Aorta (tissue), 5 donors: Measurements from ENCODE around the gene PCK2. TPM values are rescaled to one million over a fixed set of nuclear protein-coding genes. Genes with fewer than 3 reads are reported as not detected.

Source experiments
- ATAC-seq: fragments of 200-7000 bp; cut with Tn5 transposase; one replicate; pipeline ENCODE4 v1.9.1; 2022; ENCODE audit warnings: moderate library complexity; ENCODE audit not compliant: low FRiP score
- DNase-seq, 2 donors: peaks; one replicate each; pipeline ENCODE4 v3.0.0-alpha.2; 2020
- H3K27ac ChIP-seq, 2 donors: one replicate each; pipeline ENCODE4 v1.5.1; 2013; ENCODE audit warnings: low read length in 2 of 2, mild to moderate bottlenecking in 2 of 2, moderate library complexity in 2 of 2, control low read depth in 1 of 2, inconsistent platforms in 1 of 2, low read depth in 1 of 2
- H3K27me3 ChIP-seq, 2 donors: one replicate each; pipeline ENCODE4 v1.6.1; 2013; ENCODE audit warnings: control low read depth in 1 of 2, low read length in 1 of 2, mild to moderate bottlenecking in 1 of 2, moderate library complexity in 1 of 2; ENCODE audit not compliant: insufficient read depth in 2 of 2, control insufficient read depth in 1 of 2
- H3K36me3 ChIP-seq, 2 donors: one replicate each; pipeline ENCODE4 v1.6.1; 2013; ENCODE audit warnings: control low read depth in 1 of 2, low read length in 1 of 2, mild to moderate bottlenecking in 1 of 2; ENCODE audit not compliant: insufficient read depth in 2 of 2, control insufficient read depth in 1 of 2
- H3K4me1 ChIP-seq, 2 donors: one replicate each; pipeline ENCODE4 v1.6.1; 2013; ENCODE audit warnings: low read length in 2 of 2, control low read depth in 1 of 2, mild to moderate bottlenecking in 1 of 2, moderate library complexity in 1 of 2; ENCODE audit not compliant: insufficient read depth in 2 of 2, control insufficient read depth in 1 of 2
- H3K4me3 ChIP-seq, 2 donors: one replicate each; pipeline ENCODE4 v1.5.1; 2013; ENCODE audit warnings: low read length in 2 of 2, control low read depth in 1 of 2, mild to moderate bottlenecking in 1 of 2
- H3K9me3 ChIP-seq: one replicate; pipeline ENCODE4 v1.6.1; 2013; ENCODE audit warnings: mild to moderate bottlenecking, low read length; ENCODE audit not compliant: control insufficient read depth
- WGBS, 2 donors: extraction: QIAGEN DNeasy Blood & Tissue Kit; methylation state at CpG; one replicate each; pipeline ENCODE4 v1.1.7; 2013; 5-methylcytosine and 5-hydroxymethylcytosine counted together
- intact Hi-C, 2 donors: fragments of 100-400 bp; cut with DNase I; formaldehyde crosslinking; loops; one replicate each; pipeline versions ENCODE4 v1.14.2 to v1.15.0; 2022
- polyA plus RNA-seq, 2 donors: library from polyadenylated mRNA; stranded (reverse); fragments of 200-250 nt; gene quantifications; one replicate each; pipeline ENCODE4 v1.2.3, GENCODE V29; 2013
- total RNA-seq, 2 donors: library from RNA; stranded (reverse); fragmentation: NEBNext Ultra II Directional; extraction: Animal tissue kit (Norgen Biotek cat#: 25700); gene quantifications; one replicate each; pipeline ENCODE4 v1.2.1, GENCODE V29; 2021
- donor health status: healthy with polysubstance abuse.
- donor health status: Bipolar disorder and iron deficiency.
- donor health status: DM: no; HTN: no; CAD: no.
- donor health status: DM: no; HTN: no; CAD: no.
- donor health status: DM: yes; HTN: yes; CAD: no.

Gene PCK2
- total and polyA plus RNA-seq, 4 donors: 14.7 to 82.5 (median 21.1) TPM

DNA sequence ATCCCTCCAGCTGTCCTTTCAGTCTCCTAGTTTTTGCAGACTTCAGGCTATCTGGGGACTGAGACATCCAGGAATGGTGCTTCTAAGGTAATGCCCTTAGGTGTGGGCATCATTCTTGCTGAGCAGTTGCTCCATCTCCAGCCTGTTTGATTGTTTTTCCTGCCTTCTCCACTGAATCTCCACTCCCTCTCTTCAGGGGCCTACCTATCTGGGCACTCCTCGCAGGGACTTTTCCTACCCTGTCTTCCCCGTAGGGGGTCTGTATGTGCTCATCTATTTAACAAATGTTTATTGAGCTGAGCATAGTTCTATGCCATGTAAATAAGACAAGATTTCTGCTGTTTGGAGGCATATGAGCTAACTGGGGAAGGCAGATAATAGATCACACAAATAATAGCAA is 38.9 kb downstream of the PCK2 start:
- Histone ChIP-seq H3K4me1 (no peaks in the 10 kb centered on the region), H3K27me3 (no peaks in the 10 kb centered on the region), H3K9me3 (no peaks in the 10 kb centered on the region), H3K27ac (no peak overlapping the region), H3K36me3 (no peaks in the 10 kb centered on the region), H3K4me3 (no peak overlapping the region)
- DNase-seq (no peak), ATAC-seq (no peak)
- 93 to 94% methylated on average over 2 of the region's 2 CpGs for WGBS, 2 donors
- intact Hi-C loops: loop anchor here in 1 of 2 donors (1.0 kb wide), 1 partner anchor 17 kb away; no protein-coding TSS in a partner anchor

DNA sequence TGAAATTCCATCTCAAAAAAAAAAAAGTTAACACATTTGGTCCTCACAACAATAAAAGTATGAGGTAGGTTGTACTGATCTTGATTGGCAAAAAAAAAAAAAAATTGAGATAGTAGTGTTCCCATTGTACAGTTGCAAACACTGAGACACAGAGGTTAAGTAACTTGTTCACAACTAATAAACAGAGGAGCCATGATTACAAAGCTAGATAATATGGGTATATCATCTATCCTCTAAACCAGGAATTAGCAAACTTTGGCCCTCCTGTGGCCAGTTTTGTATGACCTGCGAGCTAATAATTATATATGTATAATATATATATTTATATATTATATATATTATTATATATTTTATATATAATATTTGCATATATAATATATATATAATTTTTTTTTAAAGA is 39.6 kb downstream of the PCK2 start:
- Histone ChIP-seq H3K27ac (no peak overlapping the region), H3K9me3 (no peaks in the 10 kb centered on the region), H3K27me3 (no peaks in the 10 kb centered on the region), H3K36me3 (no peaks in the 10 kb centered on the region), H3K4me3 (no peak overlapping the region), H3K4me1 (no peaks in the 10 kb centered on the region)
- 96 to 97% methylated on average over 1 of the region's 1 CpG for WGBS, 2 donors
- DNase-seq: no peak
- ATAC-seq: no peak
- intact Hi-C loops: loop anchor here in 1 of 2 donors (1.0 kb wide), 1 partner anchor 17 kb away; no protein-coding TSS in a partner anchor

DNA sequence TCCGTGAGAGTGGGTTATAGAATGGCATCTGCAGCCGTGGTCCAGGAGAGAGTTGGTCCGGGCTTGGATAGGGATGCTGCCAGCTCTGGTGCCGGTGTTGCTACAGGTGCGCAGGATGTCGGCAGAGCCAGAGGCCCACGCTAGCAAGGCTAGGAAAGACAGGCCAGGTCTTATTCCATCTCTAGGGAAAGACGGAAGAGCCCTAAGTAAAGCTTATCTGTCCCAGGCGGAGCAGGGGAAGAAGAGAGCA is 41.4 kb downstream of the PCK2 start:
- no peak for DNase-seq
- no peaks in the 10 kb centered on the region for H3K36me3 ChIP-seq
- intact Hi-C loops: no loop called here
- H3K9me3 ChIP-seq: no peaks in the 10 kb centered on the region
- H3K4me3 ChIP-seq: peak overlapping the region; percentile 36 to 92
- peak; percentile 1 for ATAC-seq
- H3K4me1 ChIP-seq: no peaks in the 10 kb centered on the region
- no peaks in the 10 kb centered on the region for H3K27me3 ChIP-seq
- 2% methylated on average over 9 of the region's 9 CpGs for WGBS, 2 donors
- peak overlapping the region in 1 of 2 donors; percentile 26 for H3K27ac ChIP-seq

DNA sequence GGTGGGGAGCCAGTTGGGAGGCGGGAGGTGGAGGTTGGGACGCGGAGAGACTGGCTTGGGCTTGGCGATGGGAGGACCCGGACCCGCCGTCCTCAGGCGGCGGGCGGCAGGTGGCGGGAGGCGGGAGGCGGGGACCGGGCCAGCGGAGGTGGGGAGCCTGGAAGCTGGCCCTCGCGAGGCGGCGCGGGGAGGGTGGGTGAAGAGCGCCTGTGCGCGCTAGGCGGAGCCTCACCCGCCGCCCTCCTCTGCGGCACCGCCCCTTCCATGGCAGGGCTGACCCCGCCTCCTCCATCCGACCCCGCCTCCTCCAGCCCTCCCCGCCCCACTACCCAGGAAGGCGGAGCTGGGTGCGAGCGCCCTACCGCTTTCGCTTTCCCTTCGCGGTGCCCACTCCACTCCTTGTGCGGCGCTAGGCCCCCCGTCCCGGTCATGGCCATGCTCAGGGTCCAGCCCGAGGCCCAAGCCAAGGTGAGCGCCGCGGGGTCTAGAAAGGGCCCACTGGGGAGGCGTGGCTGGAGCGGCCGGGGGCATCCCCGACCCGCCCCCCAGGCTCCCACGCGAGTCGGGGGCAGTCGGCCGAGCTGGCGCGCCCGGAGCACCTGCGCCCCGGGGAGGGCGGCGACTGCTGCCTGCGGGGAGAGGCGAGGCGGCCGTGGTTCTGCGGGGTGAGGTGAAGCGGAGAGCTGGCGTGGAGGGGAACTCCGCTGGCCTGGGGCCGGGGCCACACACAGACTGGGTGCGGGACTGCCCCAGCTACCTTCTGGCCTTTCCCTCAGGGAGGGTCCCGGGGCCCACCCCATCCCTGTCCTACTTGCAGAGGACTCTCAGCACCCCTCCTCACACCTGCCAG is 41.9 kb downstream of the PCK2 start, which contains the start of gene PSME1:
TSS of gene PSME1 (plus strand) at position 361 of the 850 bp plus-strand sequence. CDS start at position 430, 69 bp downstream.
- H3K27ac ChIP-seq: peak within 1 kb of the TSS in 1 of 2 donors; percentile 26
- no peaks in the 10 kb centered on the region for H3K36me3 ChIP-seq
- WGBS, 2 donors: 0 to 1% methylated on average over 39 to 75 of the region's 75 CpGs
- no peaks in the 10 kb centered on the region for H3K9me3 ChIP-seq
- peak; percentile 99 for ATAC-seq
- H3K27me3 ChIP-seq: no peaks in the 10 kb centered on the region
- peak; percentile 96 to 98 for DNase-seq
- no peaks in the 10 kb centered on the region for H3K4me1 ChIP-seq
- H3K4me3 ChIP-seq: peak within 1 kb of the TSS; percentile 71 to 92
- intact Hi-C loops: no loop called here

DNA sequence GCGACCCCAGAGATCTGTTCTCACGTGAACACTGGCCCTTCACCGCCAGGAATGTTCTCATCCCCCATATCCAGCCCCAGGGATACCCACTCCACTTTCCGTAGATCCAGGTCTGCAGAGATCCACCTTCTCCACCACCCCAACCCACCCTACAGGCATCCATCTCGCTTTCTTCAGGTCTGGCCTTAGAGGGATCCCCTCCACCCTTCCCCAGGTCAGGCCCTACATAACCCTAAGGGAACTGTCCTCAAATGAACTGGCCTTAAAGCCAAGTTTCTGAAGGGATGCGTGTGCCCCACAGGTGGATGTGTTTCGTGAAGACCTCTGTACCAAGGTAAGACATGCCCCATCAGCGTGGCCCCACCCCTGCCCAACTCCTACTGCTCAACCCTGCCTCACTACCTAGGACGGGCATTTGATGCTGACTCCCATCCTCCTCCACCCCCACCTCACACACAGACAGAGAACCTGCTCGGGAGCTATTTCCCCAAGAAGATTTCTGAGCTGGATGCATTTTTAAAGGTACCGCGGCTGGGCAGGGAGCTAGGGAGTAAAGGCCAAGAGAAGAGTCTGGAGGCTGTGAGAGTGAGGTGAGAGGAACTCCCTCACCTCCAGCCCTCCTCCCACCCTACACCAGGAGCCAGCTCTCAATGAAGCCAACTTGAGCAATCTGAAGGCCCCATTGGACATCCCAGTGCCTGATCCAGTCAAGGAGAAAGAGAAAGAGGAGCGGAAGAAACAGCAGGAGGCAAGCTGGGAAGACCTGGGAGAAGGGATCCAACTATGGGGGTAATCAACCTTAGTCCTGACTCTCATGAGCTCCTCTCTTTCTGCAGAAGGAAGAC is 42.8 kb downstream of the PCK2 start:
- Histone ChIP-seq H3K36me3 (no peaks in the 10 kb centered on the region), H3K27ac (peak overlapping the region in 1 of 2 donors; percentile 14), H3K4me1 (no peaks in the 10 kb centered on the region), H3K27me3 (no peaks in the 10 kb centered on the region), H3K4me3 (peak overlapping the region; percentile 71 to 92), H3K9me3 (no peaks in the 10 kb centered on the region)
- WGBS, 2 donors: 33 to 41% methylated on average over 13 of the region's 13 CpGs
- intact Hi-C loops: no loop called here
- no peak for ATAC-seq
- DNase-seq: peak; percentile 34 to 36

DNA sequence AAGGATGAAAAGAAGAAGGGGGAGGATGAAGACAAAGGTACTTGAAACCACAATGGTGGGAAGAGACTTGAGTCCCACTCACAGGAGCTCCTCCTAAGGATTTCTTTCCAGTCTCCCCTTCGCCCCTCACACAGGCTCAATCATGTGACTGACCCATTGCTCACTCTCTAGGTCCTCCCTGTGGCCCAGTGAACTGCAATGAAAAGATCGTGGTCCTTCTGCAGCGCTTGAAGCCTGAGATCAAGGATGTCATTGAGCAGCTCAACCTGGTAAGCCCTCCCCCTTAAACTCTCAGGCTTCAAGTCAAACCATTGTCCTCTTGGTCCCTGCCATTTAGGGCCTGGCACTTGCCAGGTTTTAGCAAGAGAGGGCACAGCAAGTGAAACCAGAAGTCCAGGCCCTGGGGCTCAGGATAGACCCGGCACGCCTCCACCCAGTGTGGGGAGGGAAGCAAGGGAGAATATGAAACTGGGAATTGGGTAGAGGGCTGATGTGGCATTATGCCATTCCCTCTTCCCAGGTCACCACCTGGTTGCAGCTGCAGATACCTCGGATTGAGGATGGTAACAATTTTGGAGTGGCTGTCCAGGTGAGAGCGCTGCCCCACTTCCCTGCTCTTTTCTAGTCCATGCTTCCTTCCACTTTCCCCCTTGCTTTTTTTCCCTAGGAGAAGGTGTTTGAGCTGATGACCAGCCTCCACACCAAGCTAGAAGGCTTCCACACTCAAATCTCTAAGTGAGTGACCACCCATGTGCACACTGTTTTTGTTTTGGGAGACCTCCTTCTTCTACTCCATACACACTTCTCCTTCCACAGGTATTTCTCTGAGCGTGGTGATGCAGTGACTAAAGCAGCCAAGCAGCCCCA is 43.7 kb downstream of the PCK2 start:
- H3K27ac ChIP-seq: no peak overlapping the region
- intact Hi-C loops: no loop called here
- 88 to 91% methylated on average over 8 of the region's 8 CpGs for WGBS, 2 donors
- no peaks in the 10 kb centered on the region for H3K27me3 ChIP-seq
- ATAC-seq (no peak), DNase-seq (peak; percentile 21 to 74)
- no peaks in the 10 kb centered on the region for H3K36me3 ChIP-seq
- no peaks in the 10 kb centered on the region for H3K9me3 ChIP-seq
- H3K4me3 ChIP-seq: no peak overlapping the region
- no peaks in the 10 kb centered on the region for H3K4me1 ChIP-seq

DNA sequence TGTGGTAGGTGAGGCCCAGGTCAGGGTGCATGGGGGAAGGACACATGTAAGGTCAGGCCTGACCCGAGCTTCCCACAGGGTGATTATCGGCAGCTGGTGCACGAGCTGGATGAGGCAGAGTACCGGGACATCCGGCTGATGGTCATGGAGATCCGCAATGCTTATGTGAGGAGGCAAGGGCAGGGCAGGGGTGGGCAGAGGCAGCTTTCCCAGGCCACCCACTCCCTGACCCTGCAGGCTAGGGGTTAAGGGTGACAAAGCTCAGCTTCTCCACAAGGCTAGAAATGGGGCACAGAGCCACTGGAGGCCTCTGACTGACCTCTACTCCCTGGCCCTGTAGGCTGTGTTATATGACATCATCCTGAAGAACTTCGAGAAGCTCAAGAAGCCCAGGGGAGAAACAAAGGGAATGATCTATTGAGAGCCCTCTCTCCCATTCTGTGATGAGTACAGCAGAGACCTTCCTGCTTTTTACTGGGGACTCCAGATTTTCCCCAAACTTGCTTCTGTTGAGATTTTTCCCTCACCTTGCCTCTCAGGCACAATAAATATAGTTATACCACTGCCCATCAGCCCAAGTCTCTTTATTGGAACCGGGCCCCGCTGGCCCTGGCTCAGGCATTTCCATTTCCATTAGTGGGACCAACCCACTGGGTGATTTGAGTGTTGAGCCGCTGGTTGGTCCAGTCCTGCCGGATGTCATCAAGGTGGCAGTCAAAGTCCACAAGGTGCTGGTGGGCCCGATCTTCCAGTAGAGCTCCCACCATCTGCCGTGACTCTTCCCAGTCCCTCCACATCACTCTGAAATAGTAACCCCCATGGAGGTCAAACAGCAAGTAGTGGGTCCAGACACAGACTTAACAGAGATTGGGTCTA is 44.5 kb downstream of the PCK2 start:
- H3K4me1 ChIP-seq: no peaks in the 10 kb centered on the region
- ATAC-seq (no peak), DNase-seq (peak; percentile 45 to 59)
- H3K27ac ChIP-seq: no peak overlapping the region
- intact Hi-C loops: no loop called here
- H3K4me3 ChIP-seq: no peak overlapping the region
- no peaks in the 10 kb centered on the region for H3K9me3 ChIP-seq
- no peaks in the 10 kb centered on the region for H3K27me3 ChIP-seq
- WGBS, 2 donors: 85% methylated on average over 13 of the region's 13 CpGs
- H3K36me3 ChIP-seq: no peaks in the 10 kb centered on the region
